T-helper 9 cell (primary cell): ENCODE measurements around the gene LRRC19.

ENCODE experiments used
- DNase-seq: peaks from one replicate; pipeline ENCODE4 v3.0.0-alpha.2; 2020
- total RNA-seq, 2 donors: gene quantifications; one replicate each; lab custom pipeline; 2026; lab: John Stamatoyannopoulos, UW

LRRC19 gene
- total RNA-seq = 0 reads per million in 2 donors

DNA sequence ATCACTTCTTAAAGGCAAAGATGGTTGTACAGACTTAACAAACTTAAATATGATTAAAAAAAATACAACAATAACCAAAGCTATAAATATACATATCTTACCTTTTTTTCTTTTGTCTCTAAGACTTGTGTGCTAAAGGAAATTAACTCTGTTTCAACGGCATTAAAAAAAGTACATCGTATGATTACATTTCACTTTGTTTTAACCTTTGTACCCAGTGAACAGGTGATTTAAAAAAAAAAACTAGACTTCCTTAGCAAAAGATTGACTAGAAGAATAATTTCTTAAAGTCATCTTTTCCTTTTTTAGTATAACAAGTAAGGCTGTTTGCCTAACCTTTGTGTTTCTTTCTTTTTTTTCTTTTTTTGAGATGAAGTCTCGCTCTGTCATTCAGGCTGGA is at the start of gene LRRC19:
LRRC19 (minus strand) TSS at position 182 of the 400 bp plus-strand sequence. CDS start 5,978 bp downstream, outside the sequence.
- DNase-seq = no peak

DNA sequence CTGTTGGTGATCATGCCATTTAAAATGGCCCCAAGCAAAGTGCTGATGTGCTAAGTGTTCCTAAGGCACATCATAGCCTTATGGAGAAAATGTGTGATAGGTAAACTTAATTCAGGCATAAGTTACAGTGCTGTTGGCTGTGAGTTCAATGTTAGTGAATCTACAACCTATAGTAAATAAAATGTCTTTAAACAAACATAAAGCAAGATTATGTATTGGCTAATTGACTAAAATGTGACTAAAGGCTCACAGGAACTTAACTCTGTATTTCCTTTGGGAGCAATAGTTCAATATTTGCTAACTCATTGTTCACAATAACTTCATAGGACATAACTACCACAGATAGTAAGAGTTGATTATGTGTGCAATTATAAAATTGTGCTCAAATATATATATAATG is 49.4 kb upstream of the LRRC19 start:
- DNase-seq = no peak

DNA sequence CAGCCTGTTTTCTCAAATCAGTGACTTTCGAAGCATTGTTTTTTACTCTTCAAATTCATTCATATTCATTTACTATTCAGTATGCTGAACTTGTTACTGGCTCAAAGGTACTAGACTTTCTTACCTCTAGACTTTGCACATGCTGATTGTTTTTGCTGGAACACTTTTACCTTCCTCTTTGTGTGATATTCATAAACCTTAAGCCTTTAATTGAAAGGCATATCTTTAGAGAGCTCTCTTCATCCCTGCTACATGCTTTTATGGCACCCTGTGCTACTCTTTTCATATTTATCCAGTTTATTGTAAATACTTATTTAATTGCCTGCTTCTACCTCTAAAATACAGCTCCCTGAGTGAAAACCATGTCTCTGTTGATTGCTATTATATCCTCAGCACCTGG is 48.7 kb upstream of the LRRC19 start:
- DNase-seq = no peak

DNA sequence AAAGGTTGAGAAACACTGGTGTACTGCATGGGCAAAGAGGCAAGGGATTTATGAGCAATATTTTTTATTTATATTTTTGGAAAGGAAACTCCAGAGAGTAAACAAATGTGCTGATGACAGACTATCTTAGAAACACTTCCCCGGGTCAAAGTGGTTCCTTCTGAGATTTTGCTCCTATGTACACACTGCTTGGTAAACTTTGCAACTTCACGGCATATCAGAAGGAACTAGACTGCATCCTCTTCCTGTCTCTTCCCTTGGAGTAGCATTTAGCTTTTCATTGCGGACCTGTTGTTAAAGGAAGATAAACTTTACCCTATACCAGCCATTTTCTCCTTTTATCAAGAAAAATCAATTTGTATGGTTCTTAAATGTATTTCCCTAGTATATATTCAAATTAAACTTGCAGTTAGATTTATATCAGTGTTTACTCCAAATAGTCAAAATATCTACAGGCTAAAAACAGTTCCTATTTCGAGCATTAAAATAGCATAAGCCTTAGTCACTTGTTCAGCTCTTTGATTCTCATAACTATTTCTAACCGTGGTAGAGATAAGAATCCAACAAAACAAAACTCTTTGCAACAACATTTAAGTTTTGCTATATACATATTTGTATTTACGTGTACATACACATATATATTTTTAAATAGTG is 48.0 kb upstream of the LRRC19 start:
- DNase-seq = no peak

- DNase-seq = no peak
These were observed 41.7 kb upstream of the LRRC19 start for GRCh38 chr9:27047136-27047535.

DNA sequence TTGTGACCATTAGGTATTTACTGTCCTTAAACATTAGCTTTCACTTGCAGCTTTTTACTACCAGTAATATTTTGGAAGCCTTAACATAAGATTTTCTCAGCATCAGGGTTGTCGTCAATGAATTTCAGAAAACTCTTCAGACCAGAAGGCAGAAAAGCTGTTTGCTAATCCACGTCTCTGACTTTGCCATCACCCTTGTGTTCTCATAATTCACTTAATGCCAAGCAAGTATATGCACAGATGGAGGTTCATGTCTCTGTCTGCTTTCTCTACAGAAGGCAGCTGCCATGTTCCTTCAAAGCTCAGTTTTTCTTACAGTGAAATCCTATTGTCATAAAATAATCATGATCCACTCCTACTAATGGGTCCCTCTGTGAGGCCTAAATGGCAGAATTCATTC is 37.7 kb upstream of the LRRC19 start:
- no peak for DNase-seq

DNA sequence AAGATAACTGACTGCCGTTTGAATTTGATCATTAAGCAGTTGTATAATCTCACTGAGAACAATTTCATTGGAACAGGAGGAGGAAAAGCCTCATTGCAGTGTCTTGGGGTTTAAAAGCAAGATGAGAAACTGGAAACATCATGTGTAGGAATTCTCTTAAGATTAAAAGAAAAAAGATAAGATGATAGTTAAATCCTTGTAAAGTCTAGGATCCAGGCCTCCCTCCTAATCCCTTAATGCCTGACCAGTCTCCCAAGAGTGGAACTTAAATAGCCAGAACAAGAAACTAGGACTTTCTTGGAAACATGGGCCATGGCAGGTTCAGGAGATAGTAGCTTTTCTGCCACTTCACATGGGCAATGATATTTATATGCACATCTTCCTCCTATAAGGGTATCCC is 37.0 kb upstream of the LRRC19 start:
- DNase-seq = no peak

DNA sequence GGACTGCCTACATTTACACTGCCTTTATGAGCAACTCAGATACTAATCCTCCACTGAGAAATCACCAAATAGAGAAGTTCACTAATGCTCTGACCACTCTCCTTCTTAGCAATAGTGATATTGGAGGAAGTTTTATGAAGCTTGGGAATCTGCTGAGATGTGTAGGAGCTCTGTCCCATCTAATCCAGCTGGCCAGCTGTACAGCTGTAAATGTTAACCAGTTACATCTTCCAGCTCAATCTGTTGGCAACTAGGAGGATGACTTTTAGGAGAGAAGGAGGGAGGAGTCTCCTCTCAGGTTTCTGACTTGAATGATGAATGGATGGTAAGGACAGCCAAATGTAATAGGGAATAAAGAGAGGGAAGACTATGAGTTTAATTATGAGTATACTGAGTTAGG is 36.3 kb upstream of the LRRC19 start:
- no peak for DNase-seq

DNA sequence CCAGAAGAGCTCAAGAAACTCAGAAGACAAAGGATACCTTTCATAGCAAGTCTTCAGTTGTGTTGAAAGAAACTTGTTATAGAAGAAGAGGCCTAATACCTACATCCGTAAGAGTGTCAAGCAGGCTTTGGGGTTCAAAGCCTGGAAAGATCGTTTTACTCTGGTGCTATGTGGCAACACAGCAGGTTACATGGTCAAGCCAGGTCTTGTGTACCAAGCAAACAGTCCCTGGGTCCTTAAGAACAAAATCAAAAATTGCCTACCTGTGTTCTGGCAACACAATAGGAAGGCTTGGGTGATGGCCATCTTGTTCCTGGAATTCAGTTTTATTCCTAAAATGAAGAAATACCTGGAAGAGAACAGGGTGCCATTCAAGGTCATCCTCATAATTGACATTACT is 32.0 kb upstream of the LRRC19 start:
- no peak for DNase-seq

- peak; percentile 24 for DNase-seq
These were observed 28.4 kb upstream of the LRRC19 start for GRCh38 chr9:27033815-27034403.

DNA sequence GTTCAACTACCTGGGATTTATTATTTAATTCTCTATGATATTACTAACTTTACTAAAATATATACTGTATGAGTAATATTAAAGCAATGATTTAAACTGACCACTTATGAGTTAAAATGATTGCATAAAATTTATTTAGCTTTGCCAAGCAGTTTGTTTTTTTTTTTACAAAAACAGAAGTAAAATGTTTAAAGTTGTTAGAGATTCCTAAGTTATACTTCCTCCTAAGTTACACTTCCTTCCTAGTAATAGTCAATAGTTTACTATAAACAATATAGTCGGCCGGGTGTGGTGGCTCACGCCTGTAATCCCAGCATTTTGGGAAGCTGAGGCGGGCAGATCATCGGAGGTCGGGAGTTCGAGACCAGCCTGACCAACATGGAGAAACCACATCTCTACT is 23.7 kb upstream of the LRRC19 start:
- no peak for DNase-seq

GRCh38 chr9:27022920-27023319 is 17.4 kb upstream of the LRRC19 start:
- no peak for DNase-seq

DNA sequence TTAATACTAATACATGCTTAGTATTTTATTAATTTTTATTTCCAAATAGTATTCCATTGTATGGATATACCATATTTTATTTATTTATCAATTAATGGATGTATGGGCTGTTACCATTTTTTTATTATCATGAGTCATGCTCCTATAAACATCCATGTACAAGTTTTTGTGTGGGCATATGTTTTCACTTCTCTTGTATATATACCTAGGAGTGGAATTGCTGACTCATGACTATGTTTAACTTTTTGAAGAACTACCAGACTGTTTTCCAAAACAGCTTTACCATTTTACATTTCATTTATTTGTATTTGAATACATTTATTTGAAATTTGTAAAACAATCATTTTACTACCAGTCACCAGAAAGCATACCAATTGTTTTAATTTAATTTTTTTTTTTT is 14.1 kb upstream of the LRRC19 start:
- DNase-seq = no peak

GRCh38 chr9:27003426-27004077 is 1.9 kb downstream of the LRRC19 start:
- no peak for DNase-seq

DNA sequence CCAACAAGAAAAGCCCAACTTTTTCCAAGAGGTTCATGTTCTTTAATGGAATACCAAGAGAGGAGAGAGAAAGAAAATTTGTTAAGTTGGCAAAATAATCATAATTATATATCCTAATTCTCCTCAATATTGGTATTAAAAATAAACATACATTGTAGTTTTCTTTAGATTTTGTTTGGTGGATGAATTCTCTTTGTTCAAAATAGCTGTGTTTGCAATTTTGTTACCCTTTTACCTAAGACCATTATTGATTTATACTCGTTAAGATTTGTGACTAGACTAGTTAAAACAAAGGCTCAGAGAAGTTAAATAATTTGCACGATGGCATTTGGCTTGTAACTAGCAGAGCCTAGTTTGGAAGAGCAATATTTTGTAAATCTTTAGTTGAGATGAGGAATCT is 9.7 kb downstream of the LRRC19 start:
- DNase-seq = no peak

DNA sequence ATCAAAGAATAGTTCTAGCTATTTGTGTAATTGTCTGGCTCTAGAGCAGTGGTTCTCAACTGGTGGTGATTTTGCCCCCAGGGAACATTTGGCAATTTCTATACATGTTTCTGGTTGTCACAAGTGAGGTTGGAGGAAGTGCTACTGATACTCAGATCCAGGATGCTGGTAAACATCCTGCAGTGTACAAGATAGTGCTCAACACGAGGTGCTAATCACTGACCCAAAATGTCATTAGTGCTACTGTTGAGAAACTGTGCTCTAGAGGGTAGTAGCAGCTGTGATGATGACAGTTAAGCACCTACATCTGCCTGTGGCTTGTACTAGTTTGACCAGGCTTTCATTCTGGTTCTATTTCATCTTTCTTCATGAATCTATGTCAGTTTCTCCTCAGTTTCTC is 22.1 kb downstream of the LRRC19 start:
- no peak for DNase-seq

GRCh38 chr9:26975728-26976707 is 29.5 kb downstream of the LRRC19 start:
- DNase-seq = no peak

DNA sequence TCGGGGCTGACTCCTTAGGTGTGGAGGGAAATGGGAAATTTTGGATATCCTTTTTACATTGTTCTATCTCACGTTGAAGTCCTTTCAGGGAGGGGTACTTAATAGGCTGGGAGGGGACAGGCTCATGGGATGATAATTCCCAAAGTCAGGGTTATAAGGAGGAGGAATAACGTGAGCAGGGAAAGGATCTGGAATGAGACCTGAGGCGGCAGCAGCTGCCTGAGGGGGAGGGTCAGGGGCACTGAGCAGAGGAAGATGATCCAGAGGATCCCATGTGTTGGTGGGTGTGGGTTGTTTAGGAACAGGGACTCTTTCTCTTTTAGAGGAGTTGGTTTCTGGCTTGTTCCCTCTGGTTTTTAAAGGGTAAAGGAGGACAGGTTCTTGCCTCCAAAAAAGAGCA is 30.5 kb downstream of the LRRC19 start:
- DNase-seq = no peak

DNA sequence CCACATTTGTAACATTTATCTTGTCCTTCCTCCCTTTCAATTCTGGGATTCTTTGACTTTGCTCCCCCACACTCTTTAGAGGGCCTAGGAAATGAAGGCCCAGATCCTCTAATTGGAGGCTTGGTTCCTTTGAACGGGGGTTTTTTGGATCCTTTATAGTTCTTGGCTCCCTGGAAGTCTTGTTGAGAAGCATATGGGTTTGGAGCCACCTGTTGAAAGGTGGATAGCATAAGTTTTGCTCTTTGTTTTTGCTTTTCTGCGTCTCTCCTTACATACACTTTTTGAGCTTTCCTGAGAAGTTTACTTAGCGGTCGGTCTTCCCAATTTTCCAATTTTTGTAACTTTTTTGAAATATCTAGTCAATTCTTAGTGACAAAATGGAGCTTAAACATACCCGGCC is 31.5 kb downstream of the LRRC19 start:
- DNase-seq = no peak

- no peak for DNase-seq
These were observed 33.8 kb downstream of the LRRC19 start for GRCh38 chr9:26971721-26972120.

GRCh38 chr9:26956860-26957233 is 48.6 kb downstream of the LRRC19 start:
- no peak for DNase-seq

GRCh38 chr9:26955921-26956859 is 49.3 kb downstream of the LRRC19 start, which contains the start of gene IFT74:
IFT74 (plus strand) TSS chr9:26956412; CDS start chr9:26961968, 5,556 bp downstream.
- DNase-seq = peak; percentile 89
